ENCODE results near the gene IYD.

The IYD gene

DNA sequence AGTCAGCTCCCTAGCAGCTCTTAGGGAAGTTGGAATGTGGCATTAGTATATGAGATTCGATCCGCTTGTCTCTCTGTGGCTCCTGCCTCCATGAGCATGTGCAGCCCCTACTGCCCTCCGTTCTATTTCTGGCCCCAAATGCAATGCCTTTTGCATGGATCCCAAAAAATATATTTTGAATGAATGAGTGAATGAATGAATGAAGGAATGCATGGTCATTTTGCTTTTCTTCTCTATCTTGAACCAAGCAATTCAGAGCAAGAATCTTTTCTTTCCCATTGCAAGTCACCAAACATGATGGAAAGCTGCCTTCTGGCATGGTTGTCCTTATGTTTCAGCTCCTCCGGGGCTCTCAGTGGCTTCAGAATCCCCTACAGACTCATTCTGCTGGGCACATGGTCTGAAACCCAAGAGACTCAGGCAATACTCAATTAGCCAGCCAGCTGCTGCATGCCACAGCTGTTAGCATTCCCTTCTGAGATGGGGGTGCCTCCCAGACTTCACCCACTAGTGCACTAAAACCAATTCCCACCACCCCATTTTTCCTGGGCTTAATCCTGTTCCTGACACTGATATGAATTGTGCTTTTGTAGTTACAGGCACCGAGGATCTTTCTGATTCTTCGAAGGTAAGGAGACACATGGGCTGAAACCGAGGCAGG, 2.6 kb upstream of the IYD start:
- H2AFZ ChIP-seq (ENCODE audit: low read depth, low read length) = no peak overlapping the region
- ATAC-seq (ENCODE audit: insufficient read depth, low read depth) (no peak), DNase-seq (no peak)
- H3K27ac ChIP-seq (ENCODE audit: low read length) = no peak overlapping the region
- H3K27me3 ChIP-seq (ENCODE audit: insufficient read depth, low read length, poor library complexity) = peaks cover 5% of the 10 kb centered on the region
- H3K4me3 ChIP-seq (ENCODE audit: low read depth in 1 of 2, low read length in 2 of 2) = no peak overlapping the region
- H3K4me2 ChIP-seq (ENCODE audit: insufficient read depth, low read length) = no peak overlapping the region
- TF ChIP-seq, protein P1, sequence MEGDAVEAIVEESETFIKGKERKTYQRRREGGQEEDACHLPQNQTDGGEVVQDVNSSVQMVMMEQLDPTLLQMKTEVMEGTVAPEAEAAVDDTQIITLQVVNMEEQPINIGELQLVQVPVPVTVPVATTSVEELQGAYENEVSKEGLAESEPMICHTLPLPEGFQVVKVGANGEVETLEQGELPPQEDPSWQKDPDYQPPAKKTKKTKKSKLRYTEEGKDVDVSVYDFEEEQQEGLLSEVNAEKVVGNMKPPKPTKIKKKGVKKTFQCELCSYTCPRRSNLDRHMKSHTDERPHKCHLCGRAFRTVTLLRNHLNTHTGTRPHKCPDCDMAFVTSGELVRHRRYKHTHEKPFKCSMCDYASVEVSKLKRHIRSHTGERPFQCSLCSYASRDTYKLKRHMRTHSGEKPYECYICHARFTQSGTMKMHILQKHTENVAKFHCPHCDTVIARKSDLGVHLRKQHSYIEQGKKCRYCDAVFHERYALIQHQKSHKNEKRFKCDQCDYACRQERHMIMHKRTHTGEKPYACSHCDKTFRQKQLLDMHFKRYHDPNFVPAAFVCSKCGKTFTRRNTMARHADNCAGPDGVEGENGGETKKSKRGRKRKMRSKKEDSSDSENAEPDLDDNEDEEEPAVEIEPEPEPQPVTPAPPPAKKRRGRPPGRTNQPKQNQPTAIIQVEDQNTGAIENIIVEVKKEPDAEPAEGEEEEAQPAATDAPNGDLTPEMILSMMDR (IDR thresholded peaks at IDR 0.05; ENCODE audit: borderline replicate concordance, extremely low read depth, low read length, poor library complexity, severe bottlenecking) = no peak
- no peak for TF ChIP-seq EZH2 (IDR thresholded peaks at IDR 0.05; ENCODE audit: borderline replicate concordance, low read depth, low read length, severe bottlenecking)
- H3K79me2 ChIP-seq (ENCODE audit: insufficient read depth, low read length) = no peaks in the 10 kb centered on the region
- H3K9me3 ChIP-seq (ENCODE audit: insufficient read depth, low read length, severe bottlenecking) = no peaks in the 10 kb centered on the region
- no peaks in the 10 kb centered on the region for H4K20me1 ChIP-seq (ENCODE audit: insufficient read depth, low read length)
- H3K36me3 ChIP-seq (ENCODE audit: insufficient read depth, low read length) = no peaks in the 10 kb centered on the region
- H3K9ac ChIP-seq (ENCODE audit: low read depth, low read length) = no peak overlapping the region
- no peaks in the 10 kb centered on the region for H3K4me1 ChIP-seq (ENCODE audit: insufficient read depth, low read length)

DNA sequence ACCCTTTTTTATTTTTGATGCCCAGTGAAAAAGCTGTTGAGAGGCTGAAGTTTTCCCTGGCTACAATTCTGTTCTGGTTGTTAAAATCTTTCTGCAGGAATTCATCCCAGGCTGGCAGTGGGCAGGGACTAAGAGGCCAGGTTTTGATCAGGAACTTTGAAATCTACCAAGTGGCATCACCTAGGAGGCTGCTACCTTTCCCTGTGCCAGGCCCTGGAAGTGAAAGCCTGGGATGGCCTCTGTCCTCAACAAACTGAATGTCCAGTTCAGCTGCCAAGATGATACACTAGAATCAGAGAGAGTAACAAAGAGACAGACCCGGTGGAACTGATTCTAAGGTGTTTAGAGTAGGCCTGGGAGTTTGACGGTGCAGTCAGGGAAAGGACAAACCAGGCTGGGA, 596 bp downstream of the IYD start:
- Histone ChIP-seq H4K20me1 (ENCODE audit: insufficient read depth, low read length) (no peaks in the 10 kb centered on the region), H3K4me2 (ENCODE audit: insufficient read depth, low read length) (no peak overlapping the region), H3K9me3 (ENCODE audit: insufficient read depth, low read length, severe bottlenecking) (no peaks in the 10 kb centered on the region), H3K27ac (ENCODE audit: low read length) (no peak overlapping the region), H3K4me1 (ENCODE audit: insufficient read depth, low read length) (no peaks in the 10 kb centered on the region), H3K4me3 (ENCODE audit: low read depth in 1 of 2, low read length in 2 of 2) (no peak overlapping the region), H3K79me2 (ENCODE audit: insufficient read depth, low read length) (no peaks in the 10 kb centered on the region), H3K27me3 (ENCODE audit: insufficient read depth, low read length, poor library complexity) (peaks cover 12% of the 10 kb centered on the region), H3K36me3 (ENCODE audit: insufficient read depth, low read length) (no peaks in the 10 kb centered on the region), H2AFZ (ENCODE audit: low read depth, low read length) (no peak overlapping the region), H3K9ac (ENCODE audit: low read depth, low read length) (no peak overlapping the region)
- ATAC-seq (ENCODE audit: insufficient read depth, low read depth) (no peak), DNase-seq (no peak)
- TF ChIP-seq, protein P1 (IDR thresholded peaks at IDR 0.05; ENCODE audit: borderline replicate concordance, extremely low read depth, low read length, poor library complexity, severe bottlenecking) = no peak
- no peak for TF ChIP-seq EZH2 (IDR thresholded peaks at IDR 0.05; ENCODE audit: borderline replicate concordance, low read depth, low read length, severe bottlenecking)

DNA sequence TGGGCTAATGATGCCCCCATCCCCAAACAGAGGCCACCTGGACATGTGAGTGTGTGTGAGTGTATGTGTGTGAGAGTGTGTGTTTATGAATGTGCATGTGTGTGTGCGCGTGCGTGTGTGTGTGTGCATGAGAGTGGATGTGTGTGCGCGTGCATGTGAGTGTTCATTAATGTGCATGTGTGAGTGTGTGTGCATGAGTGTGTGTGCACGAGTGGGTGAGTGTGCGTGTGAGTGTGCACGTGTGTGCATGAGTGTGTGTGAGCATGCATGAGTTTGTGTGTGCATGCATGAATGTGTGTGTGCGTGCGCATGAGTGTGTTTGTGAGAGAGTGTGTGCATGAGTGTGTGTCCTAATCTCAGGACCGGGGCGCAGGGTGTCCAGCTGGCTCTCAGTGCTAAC, 1.3 kb downstream of the IYD start:
- Histone ChIP-seq H2AFZ (ENCODE audit: low read depth, low read length) (no peak overlapping the region), H3K4me2 (ENCODE audit: insufficient read depth, low read length) (no peak overlapping the region), H4K20me1 (ENCODE audit: insufficient read depth, low read length) (no peaks in the 10 kb centered on the region), H3K4me1 (ENCODE audit: insufficient read depth, low read length) (no peaks in the 10 kb centered on the region), H3K9me3 (ENCODE audit: insufficient read depth, low read length, severe bottlenecking) (no peaks in the 10 kb centered on the region), H3K36me3 (ENCODE audit: insufficient read depth, low read length) (no peaks in the 10 kb centered on the region), H3K27ac (ENCODE audit: low read length) (no peak overlapping the region), H3K27me3 (ENCODE audit: insufficient read depth, low read length, poor library complexity) (peaks cover 11% of the 10 kb centered on the region), H3K9ac (ENCODE audit: low read depth, low read length) (no peak overlapping the region), H3K4me3 (ENCODE audit: low read depth in 1 of 2, low read length in 2 of 2) (no peak overlapping the region), H3K79me2 (ENCODE audit: insufficient read depth, low read length) (no peaks in the 10 kb centered on the region)
- no peak for ATAC-seq (ENCODE audit: insufficient read depth, low read depth)
- TF ChIP-seq, protein P1 (IDR thresholded peaks at IDR 0.05; ENCODE audit: borderline replicate concordance, extremely low read depth, low read length, poor library complexity, severe bottlenecking) = no peak
- TF ChIP-seq EZH2 (IDR thresholded peaks at IDR 0.05; ENCODE audit: borderline replicate concordance, low read depth, low read length, severe bottlenecking) = no peak
- no peak for DNase-seq

All from DND-41 (cell line).